RWPE1 (cell line): Measurements from ENCODE around the gene XRCC5.

ENCODE experiments used
- CTCF ChIA-PET: fragments of 350-600 bp; sonication (Branson Sonifier 250); formaldehyde crosslinking; extraction: SDS; loops from one replicate; lab custom pipeline; 2021; lab: Yijun Ruan, JAX
- POLR2A ChIA-PET: fragments of 400-600 bp; formaldehyde crosslinking; extraction: SDS; loops from one replicate; lab custom pipeline; 2020; ENCODE audit warnings: antibody characterized with exemption; ENCODE audit not compliant: low non-redundant PET; lab: Yijun Ruan, JAX
- DNase-seq: peaks from one replicate; pipeline ENCODE4 v3.0.0; 2012; ENCODE audit warnings: low spot score
- H3K27ac ChIP-seq: fragments of 450-650 bp; 2 replicates; pipeline ENCODE4 v1.5.1; 2017
- CTCF ChIP-seq: fragments of 450-650 bp; conservative IDR thresholded peaks from 2 replicates; pipeline ENCODE4 v1.5.1; 2017; ENCODE audit warnings: low read depth, mild to moderate bottlenecking

XRCC5 gene

GRCh38 chr2:216071111-216071851 is 37.9 kb upstream of the XRCC5 start:
- POLR2A ChIA-PET = no interaction called here
- DNase-seq = no peak
- TF ChIP-seq CTCF = no peak
- no peak overlapping the region for H3K27ac ChIP-seq
- CTCF ChIA-PET = no interaction called here

GRCh38 chr2:216072473-216072872 is 36.7 kb upstream of the XRCC5 start:
- H3K27ac ChIP-seq = no peak overlapping the region
- CTCF ChIA-PET = no interaction called here
- TF ChIP-seq CTCF = no peak
- no peak for DNase-seq
- POLR2A ChIA-PET = interaction anchor here (0.6 kb wide), 1 partner anchor 37 kb away, joined by 3 read pairs; the partner anchor contains the start of gene XRCC5

- no peak for DNase-seq
- POLR2A ChIA-PET = interaction anchor here (1.7 kb wide), 1 partner anchor 16 kb away, joined by 3 read pairs; no protein-coding TSS in a partner anchor
- no peak for TF ChIP-seq CTCF
- no peak overlapping the region for H3K27ac ChIP-seq
- CTCF ChIA-PET = no interaction called here
Measured at GRCh38 chr2:216073773-216074172, 35.4 kb upstream of the XRCC5 start.

- DNase-seq = no peak
- TF ChIP-seq CTCF = no peak
- no peak overlapping the region for H3K27ac ChIP-seq
- POLR2A ChIA-PET = interaction anchor here (1.7 kb wide), 1 partner anchor 17 kb away, joined by 3 read pairs; no protein-coding TSS in a partner anchor
- CTCF ChIA-PET = no interaction called here
Measured at GRCh38 chr2:216074380-216074779, 34.8 kb upstream of the XRCC5 start.

GRCh38 chr2:216074794-216075193 is 34.4 kb upstream of the XRCC5 start:
- TF ChIP-seq CTCF = no peak
- POLR2A ChIA-PET = interaction anchor here (1.7 kb wide), 1 partner anchor 17 kb away, joined by 3 read pairs; no protein-coding TSS in a partner anchor
- no peak overlapping the region for H3K27ac ChIP-seq
- no peak for DNase-seq
- CTCF ChIA-PET = interaction anchor here (0.8 kb wide), 1 partner anchor 16 kb away, joined by 3 read pairs; no protein-coding TSS in a partner anchor

GRCh38 chr2:216075510-216076485 is 33.4 kb upstream of the XRCC5 start:
- ChIA-PET POLR2A (no interaction called here), CTCF (interaction anchor here (0.8 kb wide), 1 partner anchor 17 kb away, joined by 3 read pairs; no protein-coding TSS in a partner anchor)
- no peak for DNase-seq
- no peak for TF ChIP-seq CTCF
- H3K27ac ChIP-seq = no peak overlapping the region
